Measurements from ENCODE around the gene LBHD1. TPM values are rescaled to one million over a fixed set of nuclear protein-coding genes. Genes with fewer than 3 reads are reported as not detected.

Gene LBHD1
- total and polyA plus RNA-seq, 2 of the 4 experiments (the other 2 are of a cell fraction) = 1.6 to 4.0 TPM

DNA sequence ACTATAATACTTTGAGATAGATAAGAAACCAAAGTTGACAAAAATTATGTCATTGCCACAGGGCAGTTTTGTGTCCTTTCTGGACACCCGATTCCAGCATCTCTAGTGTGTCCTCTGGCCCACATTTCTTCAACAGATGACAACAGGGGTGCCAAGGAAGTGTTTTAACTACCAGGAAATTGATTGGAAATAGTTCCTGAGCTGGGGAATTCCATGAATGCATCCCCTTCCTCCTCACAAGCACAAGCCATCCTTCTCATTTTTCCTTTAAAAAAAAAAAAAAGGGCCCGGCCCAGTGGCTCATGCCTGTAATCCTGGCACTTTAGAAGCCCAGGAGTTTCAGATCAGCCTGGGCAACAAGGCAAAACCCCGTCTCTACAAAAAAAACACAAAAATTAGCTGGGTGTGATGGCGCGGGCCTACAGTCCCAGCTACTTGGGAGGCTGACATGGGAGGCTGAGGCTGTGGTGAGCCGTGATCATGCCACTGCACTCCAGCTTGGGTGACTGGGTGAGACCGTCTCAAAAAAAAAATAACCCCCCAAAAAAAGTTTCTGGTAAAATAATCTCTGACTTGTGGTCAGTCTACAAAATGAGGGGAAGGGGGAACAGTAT is 49.5 kb downstream of the LBHD1 start (continued):
- no peak for TF ChIP-seq MAZ (IDR thresholded peaks at IDR 0.05; ENCODE audit: borderline replicate concordance, low read depth, low read length)

DNA sequence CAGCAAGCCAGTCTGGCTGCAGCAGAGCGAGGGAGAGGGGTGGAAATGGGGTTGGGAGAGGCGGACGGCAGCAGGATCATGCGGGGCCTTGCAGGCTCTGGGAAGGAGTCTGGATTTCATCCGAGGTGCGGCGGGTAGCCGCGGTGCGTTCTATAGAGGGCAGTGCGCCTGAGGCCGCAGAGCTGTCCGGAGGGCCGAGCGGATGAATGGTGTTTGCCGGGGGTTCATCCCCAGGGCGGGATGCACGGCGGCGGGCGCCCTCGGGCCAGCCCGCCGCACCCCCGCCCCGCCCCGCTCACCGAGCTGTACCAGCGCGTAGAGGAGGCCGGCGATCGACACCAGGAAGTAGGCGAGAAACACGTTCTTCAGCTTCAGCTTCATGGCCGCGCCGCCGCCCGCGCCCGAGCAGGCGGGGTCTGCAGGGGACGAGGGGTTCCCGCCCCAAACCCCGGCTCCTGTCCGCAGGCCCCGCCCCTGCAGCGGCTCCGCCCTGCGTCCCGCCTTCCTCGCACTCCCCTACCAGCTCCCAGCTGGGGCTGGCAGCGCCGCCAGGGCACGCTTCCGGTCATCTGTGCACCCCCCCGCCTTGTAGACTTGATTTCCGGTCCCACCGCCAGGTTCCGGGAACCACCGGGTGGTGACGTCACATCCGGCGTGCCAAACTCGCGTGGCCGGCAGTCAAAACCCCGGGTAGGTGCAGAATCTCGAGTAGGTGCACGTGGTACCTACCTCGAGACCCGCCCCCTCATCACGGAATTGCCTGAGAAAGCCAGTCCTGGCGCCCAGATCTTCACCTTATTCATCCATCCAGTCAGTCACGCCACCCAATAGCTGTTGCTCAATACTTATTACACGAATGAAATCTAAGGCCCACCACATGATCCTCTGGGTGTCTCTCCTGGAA is 50.2 kb downstream of the LBHD1 start, which contains the start of gene B3GAT3:
Gene B3GAT3 (minus strand): TSS at position 420 of the 904 bp plus-strand sequence. CDS start 39 bp downstream, at position 381.
- DNase-seq = peak; percentile 98
- H2BK15ac ChIP-seq (ENCODE audit: low read depth, low read length) = peak within 1 kb of the TSS; percentile 7; the same call in 1 of the 3 replicates
- H3K9ac ChIP-seq (ENCODE audit: low read depth, low read length) = peak within 1 kb of the TSS; percentile 97
- no peaks in the 10 kb centered on the region for H3K9me3 ChIP-seq (ENCODE audit: control insufficient read depth, insufficient read depth, low read length)
- H2BK20ac ChIP-seq (ENCODE audit: low read depth, low read length) = 0 out of 2 replicates have a peak within 1 kb of the TSS, but pooled peaks have one; percentile 18
- H3K18ac ChIP-seq (ENCODE audit: low read depth, low read length) = peak within 1 kb of the TSS; percentile 24; the same call in 1 of the 2 replicates
- H3K4me3 ChIP-seq (ENCODE audit: insufficient read depth, low read depth, low read length) = peak within 1 kb of the TSS; percentile 89
- peak within 1 kb of the TSS; percentile 80 for H3K23ac ChIP-seq (ENCODE audit: low read depth, low read length)
- H2AFZ ChIP-seq (replicated peaks; ENCODE audit: low read length, poor library complexity) = peak within 1 kb of the TSS; percentile 95
- peak within 1 kb of the TSS; percentile 94 for H2AK9ac ChIP-seq (replicated peaks; ENCODE audit: low read depth, low read length, poor library complexity)
- H4K5ac ChIP-seq (ENCODE audit: low read depth, low read length) = peak within 1 kb of the TSS; percentile 40
- POLR2A ChIA-PET (ENCODE audit: unreplicated experiment) = interaction anchor here (0.6 to 1.1 kb wide), 3 partner anchors 30 to 305 kb away, joined by 5 to 15 read pairs (median 7); partner anchors contain the start of gene TUT1
- H2BK5ac ChIP-seq (ENCODE audit: low read depth, low read length, poor library complexity, severe bottlenecking) = peak within 1 kb of the TSS; percentile 44
- H3K27ac ChIP-seq (ENCODE audit: insufficient read depth, low read length) = peak within 1 kb of the TSS; percentile 96
- peak within 1 kb of the TSS; percentile 75 for H3K56ac ChIP-seq (ENCODE audit: extremely low read depth, insufficient read depth, low read length)
- intact Hi-C loops (cut with micrococcal nuclease) (no loop called here), dilution Hi-C loops (cut with HindIII; ENCODE audit: low sequenced_read_pairs, unreplicated experiment) (no loop called here), in situ Hi-C loops (cut with MboI; ENCODE audit: low sequenced_read_pairs) (no loop called here)
- peaks cover 3% of the 10 kb centered on the region for H3K4me1 ChIP-seq (ENCODE audit: control insufficient read depth, insufficient read depth, low read length)
- peak within 1 kb of the TSS; percentile 96 to 99 for H4K8ac ChIP-seq (ENCODE audit: low read depth in 2 of 2, low read length in 2 of 2)
- peaks cover 7% of the 10 kb centered on the region; the same call in 1 of the 2 replicates for H3K9me1 ChIP-seq (ENCODE audit: insufficient read depth, low read length)
- no peaks in the 10 kb centered on the region; the same call in 1 of the 2 replicates for H4K20me1 ChIP-seq (ENCODE audit: insufficient read depth, low read length)
- peak; percentile 99 for ATAC-seq (ENCODE audit: low read depth)
- peak within 1 kb of the TSS; percentile 92 for H3K14ac ChIP-seq (replicated peaks; ENCODE audit: low read depth, low read length)
- BruUV-seq (replicated peaks) = no TSS peak
- peaks cover 21 to 27% of the 10 kb centered on the region in 2 experiments for H3K79me1 ChIP-seq (ENCODE audit: low read depth in 1 of 2, low read length in 2 of 2)
- peak within 1 kb of the TSS; percentile 71 for H2AK5ac ChIP-seq (ENCODE audit: low read depth, low read length)
- H3K36me3 ChIP-seq (ENCODE audit: control insufficient read depth, insufficient read depth, low read length) = peaks cover 27% of the 10 kb centered on the region
- H3K4me2 ChIP-seq (ENCODE audit: low read depth, low read length) = peak within 1 kb of the TSS; percentile 94
- WGBS, 2 experiments (ENCODE audit: extremely low coverage in 2 of 2, insufficient read length in 1 of 2) = 1% methylated on average over 38 of the region's 77 CpGs; no CpG with 5 or more reads in 1 of the 2 experiments
- H4K91ac ChIP-seq (ENCODE audit: insufficient read depth, low read depth, low read length) = peak within 1 kb of the TSS; percentile 87
- CTCF ChIA-PET = interaction anchor here (0.6 to 2.1 kb wide), 6 partner anchors 10 to 227 kb away, joined by 3 to 5 read pairs (median 4); partner anchors contain the start of genes EML3 and TUT1
- H3K27me3 ChIP-seq (ENCODE audit: control insufficient read depth, insufficient read depth, low read length) = no peaks in the 10 kb centered on the region
- peak within 1 kb of the TSS; percentile 83 for H3K4ac ChIP-seq (ENCODE audit: low read depth, low read length)
- peak within 1 kb of the TSS; percentile 0; the same call in 1 of the 2 replicates for H2BK120ac ChIP-seq (ENCODE audit: low read depth, low read length)
- no peak for TF ChIP-seq FOS (IDR thresholded peaks at IDR 0.05; ENCODE audit: low read depth, low read length)
- TF ChIP-seq, protein P1, sequence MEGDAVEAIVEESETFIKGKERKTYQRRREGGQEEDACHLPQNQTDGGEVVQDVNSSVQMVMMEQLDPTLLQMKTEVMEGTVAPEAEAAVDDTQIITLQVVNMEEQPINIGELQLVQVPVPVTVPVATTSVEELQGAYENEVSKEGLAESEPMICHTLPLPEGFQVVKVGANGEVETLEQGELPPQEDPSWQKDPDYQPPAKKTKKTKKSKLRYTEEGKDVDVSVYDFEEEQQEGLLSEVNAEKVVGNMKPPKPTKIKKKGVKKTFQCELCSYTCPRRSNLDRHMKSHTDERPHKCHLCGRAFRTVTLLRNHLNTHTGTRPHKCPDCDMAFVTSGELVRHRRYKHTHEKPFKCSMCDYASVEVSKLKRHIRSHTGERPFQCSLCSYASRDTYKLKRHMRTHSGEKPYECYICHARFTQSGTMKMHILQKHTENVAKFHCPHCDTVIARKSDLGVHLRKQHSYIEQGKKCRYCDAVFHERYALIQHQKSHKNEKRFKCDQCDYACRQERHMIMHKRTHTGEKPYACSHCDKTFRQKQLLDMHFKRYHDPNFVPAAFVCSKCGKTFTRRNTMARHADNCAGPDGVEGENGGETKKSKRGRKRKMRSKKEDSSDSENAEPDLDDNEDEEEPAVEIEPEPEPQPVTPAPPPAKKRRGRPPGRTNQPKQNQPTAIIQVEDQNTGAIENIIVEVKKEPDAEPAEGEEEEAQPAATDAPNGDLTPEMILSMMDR (conservative IDR thresholded peaks at IDR 0.05; ENCODE audit: low read depth, low read length) = peak; percentile 14; the same call in 1 of the 2 replicates
- TF ChIP-seq SMC3 (IDR thresholded peaks at IDR 0.05; ENCODE audit: low read depth, low read length) = no peak
- no peak for TF ChIP-seq RCOR1 (IDR thresholded peaks at IDR 0.05; ENCODE audit: insufficient replicate concordance, low read length)
- TF ChIP-seq RAD21 (IDR thresholded peaks at IDR 0.05; ENCODE audit: low read length) = no peak
- TF ChIP-seq CEBPB (IDR thresholded peaks at IDR 0.05; ENCODE audit: low read depth, low read length) = peak; percentile 96
- no peak for TF ChIP-seq NFE2L2 (IDR thresholded peaks at IDR 0.05; ENCODE audit: low read depth, low read length)
- TF ChIP-seq MAZ (IDR thresholded peaks at IDR 0.05; ENCODE audit: borderline replicate concordance, low read depth, low read length) = peak; percentile 70; the same call in 1 of the 2 replicates
- no peak for TF ChIP-seq CHD1 (IDR thresholded peaks at IDR 0.05; ENCODE audit: low read depth, low read length)
- TF ChIP-seq POLR2A (IDR thresholded peaks at IDR 0.05; ENCODE audit: low read depth, low read length) = peak; percentile 45; the same call in 1 of the 2 replicates
- TF ChIP-seq, protein P2, sequence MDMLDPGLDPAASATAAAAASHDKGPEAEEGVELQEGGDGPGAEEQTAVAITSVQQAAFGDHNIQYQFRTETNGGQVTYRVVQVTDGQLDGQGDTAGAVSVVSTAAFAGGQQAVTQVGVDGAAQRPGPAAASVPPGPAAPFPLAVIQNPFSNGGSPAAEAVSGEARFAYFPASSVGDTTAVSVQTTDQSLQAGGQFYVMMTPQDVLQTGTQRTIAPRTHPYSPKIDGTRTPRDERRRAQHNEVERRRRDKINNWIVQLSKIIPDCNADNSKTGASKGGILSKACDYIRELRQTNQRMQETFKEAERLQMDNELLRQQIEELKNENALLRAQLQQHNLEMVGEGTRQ (IDR thresholded peaks at IDR 0.05; ENCODE audit: low read depth, low read length) = peak; percentile 80
